GM19193 (cell line): ENCODE results near the gene ZDHHC11B.

ENCODE experiments used
- POLR2A ChIP-seq: IDR thresholded peaks from 4 replicates; pipeline ENCODE4 v1.6.1; 2011; ENCODE audit not compliant: insufficient read depth, insufficient read length; ENCODE audit errors: extremely low read depth

Gene ZDHHC11B

GRCh38 chr5:763998-764781 lies 20.3 kb downstream of the ZDHHC11B start:
- TF ChIP-seq POLR2A = no peak

DNA sequence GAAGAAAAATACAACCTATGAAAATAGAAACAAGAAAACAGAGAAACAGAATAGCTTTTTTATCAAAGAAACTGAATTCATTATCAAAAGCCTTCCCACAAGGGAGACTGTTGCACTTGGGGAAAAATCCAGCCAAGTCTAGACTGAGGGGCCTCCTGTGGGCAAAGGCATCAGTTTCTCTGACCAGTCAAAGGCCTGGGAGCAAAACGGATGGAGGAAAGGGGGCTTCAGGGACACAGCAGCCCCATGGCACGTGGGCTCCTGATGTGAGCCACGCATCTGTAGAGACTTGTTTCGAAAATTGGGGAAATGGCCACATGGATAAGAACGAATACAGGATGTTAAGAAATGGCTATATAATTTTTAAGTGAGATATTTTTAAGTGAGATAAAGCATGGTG lies 21.1 kb downstream of the ZDHHC11B start:
- TF ChIP-seq POLR2A = no peak

DNA sequence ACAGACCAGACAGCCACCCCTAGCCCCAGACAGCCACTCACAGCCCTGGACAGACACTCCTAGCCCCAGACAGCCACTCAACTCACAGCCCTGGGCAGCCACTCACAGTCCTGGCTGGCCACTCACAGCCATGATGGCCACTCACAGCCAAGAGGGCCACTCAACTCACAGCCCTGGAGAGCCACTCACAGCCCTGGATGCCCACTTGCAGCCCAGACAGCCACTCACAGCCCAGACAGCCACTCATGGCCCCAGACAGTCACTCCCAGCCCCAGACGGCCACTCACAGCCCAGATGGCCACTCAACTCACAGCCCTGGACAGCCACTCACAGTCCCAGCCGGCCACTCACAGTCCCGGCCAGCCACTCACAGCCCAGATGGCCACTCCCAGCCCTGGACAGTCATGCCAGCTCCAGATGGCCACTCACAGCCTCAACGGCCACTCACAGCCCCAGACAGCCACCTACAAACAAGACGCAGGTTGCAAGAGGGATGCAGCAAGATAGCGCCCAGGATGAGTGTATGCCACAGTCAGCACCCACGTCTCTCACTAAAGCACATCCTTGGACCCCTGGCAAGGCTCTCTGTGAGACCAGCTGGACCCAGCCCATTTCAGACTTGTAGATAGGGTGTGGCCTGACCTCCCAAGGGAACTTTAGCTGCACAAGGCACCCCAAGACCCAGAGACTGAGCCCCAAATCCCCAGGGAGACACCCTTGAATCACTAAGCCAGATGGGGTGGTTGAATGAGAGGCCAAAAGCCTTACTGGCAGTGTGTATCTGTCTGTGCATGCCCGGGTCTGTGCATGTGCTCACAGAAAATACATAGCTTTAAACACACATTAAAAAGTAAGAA lies 22.4 kb downstream of the ZDHHC11B start:
- TF ChIP-seq POLR2A = no peak

GRCh38 chr5:761059-761771 lies 23.3 kb downstream of the ZDHHC11B start:
- TF ChIP-seq POLR2A = no peak

DNA sequence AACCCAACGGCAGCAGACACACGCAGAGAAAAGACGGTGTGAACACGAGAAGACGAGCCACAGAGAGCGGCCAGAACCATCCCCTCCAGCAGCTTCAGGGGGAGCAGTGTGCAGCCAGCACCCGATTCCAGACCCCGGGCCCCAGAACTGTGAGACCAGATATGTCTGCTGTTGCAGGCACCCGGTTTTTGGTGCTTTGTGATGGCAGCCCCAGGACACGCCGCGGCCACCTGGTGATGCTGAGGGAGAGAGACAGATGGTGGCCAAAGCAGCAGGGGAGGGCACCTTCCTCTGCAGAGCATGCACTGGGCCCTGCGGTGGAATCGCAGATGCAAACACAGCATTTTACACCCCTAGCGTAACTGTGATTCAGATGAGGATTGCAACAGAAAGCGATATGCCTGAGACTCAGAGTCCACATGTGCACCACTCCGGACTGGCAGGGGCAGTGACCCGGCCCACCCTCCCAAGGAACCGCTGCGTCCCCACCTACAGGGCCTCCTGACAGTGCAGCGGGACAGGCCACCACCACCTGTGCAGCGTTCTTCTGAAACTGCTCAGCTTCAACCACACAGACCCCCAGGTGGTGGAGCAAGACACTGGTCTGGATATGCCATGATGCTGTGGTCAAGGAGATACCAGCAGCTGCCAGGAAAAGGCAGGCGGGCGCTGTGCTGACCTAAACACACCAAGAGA lies 24.0 kb downstream of the ZDHHC11B start:
- TF ChIP-seq POLR2A = no peak

- no peak for TF ChIP-seq POLR2A
Observed at GRCh38 chr5:759781-760362, 24.7 kb downstream of the ZDHHC11B start.

GRCh38 chr5:759111-759751 lies 25.3 kb downstream of the ZDHHC11B start:
- TF ChIP-seq POLR2A = no peak

DNA sequence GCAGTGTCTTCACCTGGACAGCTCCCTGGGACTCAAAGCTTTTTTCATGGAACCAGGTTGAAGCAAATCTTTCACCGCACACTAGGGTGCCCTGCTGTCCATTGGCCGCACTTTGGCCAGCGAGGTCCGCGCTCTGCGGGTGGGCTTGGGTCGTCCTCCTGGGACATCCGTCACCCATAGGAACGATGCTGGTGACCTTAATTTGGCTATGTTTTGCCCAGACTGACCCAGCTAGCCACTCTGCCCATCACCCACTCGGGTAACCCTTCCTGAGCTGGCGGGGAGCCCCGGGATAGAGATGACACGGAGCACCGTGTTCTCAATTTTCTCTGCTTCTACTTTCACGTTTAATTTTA lies 25.9 kb downstream of the ZDHHC11B start:
- no peak for TF ChIP-seq POLR2A

GRCh38 chr5:757931-758697 lies 26.4 kb downstream of the ZDHHC11B start:
- no peak for TF ChIP-seq POLR2A

DNA sequence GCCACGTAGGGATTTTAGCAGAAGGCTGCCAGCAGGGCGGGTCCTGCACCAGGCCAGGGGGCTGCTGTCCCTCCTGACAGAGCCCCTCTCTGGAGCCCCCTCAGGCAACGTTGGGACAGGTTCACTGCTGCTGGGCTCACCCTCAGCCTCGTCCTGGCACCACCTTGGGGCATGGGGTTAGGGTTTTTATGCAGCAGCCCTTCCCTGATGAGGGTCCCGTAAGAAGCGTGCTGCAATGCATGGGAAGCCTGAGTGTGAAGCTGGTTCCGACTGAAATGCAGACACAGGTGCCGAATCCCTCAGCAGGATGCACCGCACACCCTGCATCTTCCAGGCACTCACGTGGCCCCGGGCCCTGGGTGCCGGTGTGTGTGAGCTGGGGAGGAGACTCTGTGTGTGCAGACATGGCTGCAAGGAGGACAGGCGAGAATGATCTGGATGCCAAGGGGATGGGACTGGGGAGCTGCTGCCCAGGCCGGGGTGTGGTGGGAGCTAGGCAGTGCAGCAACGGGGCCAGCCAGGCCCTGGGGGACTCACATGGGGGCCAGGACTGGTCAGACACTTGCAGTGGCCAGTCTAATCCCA lies 27.1 kb downstream of the ZDHHC11B start:
- no peak for TF ChIP-seq POLR2A

GRCh38 chr5:756865-757345 lies 27.6 kb downstream of the ZDHHC11B start:
- TF ChIP-seq POLR2A = no peak

GRCh38 chr5:756171-756570 lies 28.4 kb downstream of the ZDHHC11B start:
- no peak for TF ChIP-seq POLR2A

- TF ChIP-seq POLR2A = no peak
Observed at GRCh38 chr5:751496-751895, 33.0 kb downstream of the ZDHHC11B start.
